A673 (cell line): ENCODE data around the gene GGNBP2. TPM values are rescaled to one million over a fixed set of nuclear protein-coding genes. Genes with fewer than 3 reads are reported as not detected.

ENCODE experiments used
- BruUV-seq: library from RNA; stranded (reverse); fragments of 400-500 nt; replicated peaks from 2 replicates; lab custom pipeline; 2021; lab: Mats Ljungman, UMichigan
- CTCF ChIA-PET: fragments of 300-600 bp; sonication (Branson Sonifier 250); formaldehyde crosslinking; loops from one replicate; lab custom pipeline; 2022; ENCODE audit warnings: antibody characterized with exemption; lab: Charles Lee
- POLR2A ChIA-PET: fragments of 300-600 bp; sonication (Branson Sonifier 250); formaldehyde crosslinking; loops from one replicate; lab custom pipeline; 2022; ENCODE audit warnings: antibody characterized with exemption; ENCODE audit not compliant: low non-redundant PET; lab: Charles Lee
- DNase-seq: peaks from one replicate; pipeline ENCODE4 v3.0.0-alpha.2; 2015; ENCODE audit warnings: low spot score
- H3K27ac ChIP-seq: fragments of 200-600 bp; sonication (generic); 2 replicates; pipeline ENCODE4 v1.5.1; 2016; ENCODE audit warnings: mixed run types, low read depth, mild to moderate bottlenecking, mixed read lengths, antibody characterized with exemption, low read length; ENCODE audit not compliant: poor library complexity, severe bottlenecking
- H3K27me3 ChIP-seq: fragments of 200-600 bp; sonication (generic); replicated peaks from 2 replicates; pipeline ENCODE4 v1.6.1; 2017; ENCODE audit warnings: mixed run types, low read depth, mild to moderate bottlenecking, mixed read lengths, antibody characterized with exemption, low read length; ENCODE audit not compliant: insufficient read depth, poor library complexity
- H3K36me3 ChIP-seq: fragments of 200-600 bp; sonication (generic); 2 replicates; pipeline ENCODE4 v1.6.1; 2016; ENCODE audit warnings: mixed run types, mild to moderate bottlenecking, mixed read lengths, antibody characterized with exemption, low read length; ENCODE audit not compliant: insufficient read depth, poor library complexity, severe bottlenecking
- H3K4me1 ChIP-seq: fragments of 200-600 bp; sonication (generic); 2 replicates; pipeline ENCODE4 v1.6.1; 2017; ENCODE audit warnings: mixed run types, mild to moderate bottlenecking, mixed read lengths, antibody characterized with exemption, low read length; ENCODE audit not compliant: insufficient read depth, poor library complexity, severe bottlenecking
- H3K4me3 ChIP-seq: fragments of 200-600 bp; sonication (generic); 2 replicates; pipeline ENCODE4 v1.5.1; 2016; ENCODE audit warnings: low read depth, mixed run types, mild to moderate bottlenecking, mixed read lengths, low read length; ENCODE audit not compliant: poor library complexity, severe bottlenecking
- H3K9me3 ChIP-seq: fragments of 200-600 bp; sonication (generic); 2 replicates; pipeline ENCODE4 v1.6.1; 2016; ENCODE audit warnings: mixed run types, low read depth, mild to moderate bottlenecking, mixed read lengths, antibody characterized with exemption, low read length; ENCODE audit not compliant: poor library complexity, severe bottlenecking
- CTCF ChIP-seq: fragments of 300-800, 200-600 bp; sonication (generic); conservative IDR thresholded peaks from 2 replicates; pipeline ENCODE4 v1.5.1; 2017; ENCODE audit warnings: low read depth, mild to moderate bottlenecking, antibody characterized with exemption, low read length, moderate library complexity, mixed read lengths
- EZH2 ChIP-seq: fragments of 200-600 bp; sonication (generic); IDR thresholded peaks from 2 replicates; pipeline ENCODE4 v1.6.1; 2017; ENCODE audit warnings: borderline replicate concordance, low read depth, mild to moderate bottlenecking, mixed read lengths, antibody characterized with exemption, low read length; ENCODE audit not compliant: poor library complexity, severe bottlenecking
- intact Hi-C: fragments of 100-400 bp; cut with micrococcal nuclease; formaldehyde crosslinking; loops from one replicate; pipeline ENCODE4 v1.10.0; 2022; ENCODE audit not compliant: unreplicated experiment
- total RNA-seq: library from RNA; stranded (reverse); gene quantifications from 2 replicates; pipeline ENCODE4 v1.2.3, GENCODE V29; 2021

Gene GGNBP2
- total RNA-seq, 1 experiment from 2014 or later: 50.4 TPM

- POLR2A ChIA-PET: no interaction called here
- no peaks in the 10 kb centered on the region for H3K9me3 ChIP-seq
- no TSS peak for BruUV-seq
- TF ChIP-seq EZH2: no peak
- no peak for TF ChIP-seq CTCF
- CTCF ChIA-PET: no interaction called here
- H3K4me3 ChIP-seq: no peak overlapping the region
- no peak for DNase-seq
- H3K4me1 ChIP-seq: no peaks in the 10 kb centered on the region
- no peak overlapping the region for H3K27ac ChIP-seq
- H3K27me3 ChIP-seq: no peaks in the 10 kb centered on the region
- peaks cover 9% of the 10 kb centered on the region for H3K36me3 ChIP-seq
- intact Hi-C loops: no loop called here
These were observed 21.6 kb upstream of the GGNBP2 start for GRCh38 chr17:36523113-36523512.

GRCh38 chr17:36524428-36524876 lies 20.3 kb upstream of the GGNBP2 start:
- H3K9me3 ChIP-seq: no peaks in the 10 kb centered on the region
- no peaks in the 10 kb centered on the region for H3K27me3 ChIP-seq
- H3K4me3 ChIP-seq: no peak overlapping the region
- H3K36me3 ChIP-seq: peaks cover 9% of the 10 kb centered on the region
- H3K4me1 ChIP-seq: no peaks in the 10 kb centered on the region
- intact Hi-C loops: no loop called here
- no peak overlapping the region for H3K27ac ChIP-seq
- POLR2A ChIA-PET: no interaction called here
- no peak for TF ChIP-seq CTCF
- no peak for TF ChIP-seq EZH2
- BruUV-seq: no TSS peak
- CTCF ChIA-PET: no interaction called here
- DNase-seq: no peak

- no peak overlapping the region for H3K4me3 ChIP-seq
- no peak overlapping the region for H3K27ac ChIP-seq
- no peaks in the 10 kb centered on the region for H3K4me1 ChIP-seq
- no peaks in the 10 kb centered on the region for H3K27me3 ChIP-seq
- CTCF ChIA-PET: no interaction called here
- H3K36me3 ChIP-seq: peaks cover 9% of the 10 kb centered on the region
- POLR2A ChIA-PET: no interaction called here
- DNase-seq: no peak
- intact Hi-C loops: no loop called here
- BruUV-seq: no TSS peak
- TF ChIP-seq EZH2 (no peak), CTCF (no peak)
- H3K9me3 ChIP-seq: no peaks in the 10 kb centered on the region
These were observed 19.6 kb upstream of the GGNBP2 start for GRCh38 chr17:36525113-36525512.
